HepG2 (cell line): ENCODE measurements around the gene RHAG. TPM values are rescaled to one million over a fixed set of nuclear protein-coding genes. Genes with fewer than 3 reads are reported as not detected.

ENCODE experiments used
- ATAC-seq: fragments of 200-7000 bp; cut with Tn5 transposase; 3 replicates; pipeline ENCODE4 v1.9.1; 2020; ENCODE audit warnings: mild to moderate bottlenecking, moderate library complexity
- BruUV-seq: library from RNA; stranded (reverse); fragments of 400-500 nt; replicated peaks from 2 replicates; lab custom pipeline; 2021; lab: Mats Ljungman, UMichigan
- CTCF ChIA-PET: fragments of 300-600 bp; formaldehyde crosslinking; extraction: SDS; loops from one replicate; lab custom pipeline; 2021; ENCODE audit warnings: low total read pairs, inconsistent platforms, low intra/inter-chr PET ratio; lab: Yijun Ruan, JAX
- POLR2A ChIA-PET: fragments of 350-600 bp; sonication (Branson Sonifier 250); formaldehyde crosslinking; loops from one replicate; lab custom pipeline; 2020; ENCODE audit warnings: antibody characterized with exemption, inconsistent platforms; lab: Yijun Ruan, JAX
- DNase-seq: peaks from one replicate; pipeline ENCODE4 v3.0.0-alpha.2; 2015; ENCODE audit warnings: low spot score
- FAIRE-seq: peaks from 3 replicates; lab custom pipeline; 2011; peaks lifted over from hg19 to GRCh38; lab: Jason Lieb, UNC
- H2AFZ ChIP-seq: one replicate; pipeline ENCODE4 v1.6.1; 2011; ENCODE audit warnings: low read length, inconsistent platforms
- H3K27ac ChIP-seq: fragments of 300-600 bp; 3 replicates; pipeline ENCODE4 v1.8.0; 2011; ENCODE audit warnings: mixed run types, mild to moderate bottlenecking, mixed read lengths, low read length, inconsistent platforms; ENCODE audit not compliant: insufficient read depth; ENCODE audit errors: extremely low read length
- H3K27me3 ChIP-seq, 2 experiments: fragments of 200-600 bp in 1 of 2; 2 replicates in 1 of 2; 3 replicates in 1 of 2; pipeline versions ENCODE4 v1.6.0 to v1.8.0; 2011; ENCODE audit warnings: low read length in 2 of 2, mild to moderate bottlenecking in 2 of 2, moderate library complexity in 2 of 2, inconsistent platforms in 1 of 2; ENCODE audit not compliant: insufficient read depth in 2 of 2, control insufficient read depth in 1 of 2
- H3K36me3 ChIP-seq, 2 experiments: fragments of 200-600 bp in 1 of 2; replicated peaks in 1 of 2; 2 replicates in 1 of 2; 3 replicates in 1 of 2; pipeline versions ENCODE4 v1.5.1 to v1.8.0; 2011; ENCODE audit warnings: low read length in 2 of 2, inconsistent platforms in 1 of 2; ENCODE audit not compliant: insufficient read depth in 2 of 2, control insufficient read depth in 1 of 2
- H3K4me1 ChIP-seq: 2 replicates; pipeline ENCODE4 v1.5.1; 2012; ENCODE audit warnings: low read length, inconsistent platforms; ENCODE audit not compliant: insufficient read depth
- H3K4me2 ChIP-seq: 2 replicates; pipeline ENCODE4 v1.6.0; 2011; ENCODE audit warnings: low read depth, low read length, inconsistent platforms
- H3K4me3 ChIP-seq, 3 experiments: fragments of 200-600 bp in 1 of 3; sonication (generic), shearing (Covaris generic) in 1 of 3; replicated peaks in 1 of 3; 2 replicates each; pipeline ENCODE4 v1.5.1; 2011 to 2016; ENCODE audit warnings: low read length in 3 of 3, inconsistent platforms in 2 of 3, low read depth in 2 of 3, mild to moderate bottlenecking in 2 of 3, control low read depth in 1 of 3, mixed read lengths in 1 of 3; ENCODE audit not compliant: insufficient read depth in 1 of 3
- H3K79me2 ChIP-seq: one replicate; pipeline ENCODE4 v1.6.1; 2011; ENCODE audit warnings: low read length, inconsistent platforms; ENCODE audit not compliant: insufficient read depth
- H3K9ac ChIP-seq: 2 replicates; pipeline ENCODE4 v1.6.0; 2011; ENCODE audit warnings: mild to moderate bottlenecking, low read depth, low read length, inconsistent platforms; ENCODE audit not compliant: insufficient read depth
- H3K9me3 ChIP-seq: 2 replicates; pipeline ENCODE4 v1.5.1; 2012; ENCODE audit warnings: mild to moderate bottlenecking, low read length
- H4K20me1 ChIP-seq: 2 replicates; pipeline ENCODE4 v1.6.0; 2011; ENCODE audit warnings: inconsistent platforms, mild to moderate bottlenecking, low read length, moderate library complexity; ENCODE audit not compliant: insufficient read depth
- CCDC6 ChIP-seq: sonication (generic); formaldehyde crosslinking; IDR thresholded peaks from 2 replicates; pipeline ENCODE4 v1.8.1; 2022; ENCODE audit warnings: mild to moderate bottlenecking, missing genetic modification reagents, moderate library complexity
- DZIP1 ChIP-seq: sonication (generic); formaldehyde crosslinking; IDR thresholded peaks from 2 replicates; pipeline ENCODE4 v1.5.0; 2020; ENCODE audit warnings: mild to moderate bottlenecking, missing genetic modification reagents
- FLYWCH1 ChIP-seq: sonication (generic); formaldehyde crosslinking; IDR thresholded peaks from 2 replicates; pipeline ENCODE4 v1.8.1; 2023; ENCODE audit warnings: mild to moderate bottlenecking, missing genetic modification reagents
- MAZ ChIP-seq, 2 experiments: sonication (generic) in 1 of 2; formaldehyde crosslinking in 1 of 2; IDR thresholded peaks; 2 replicates each; pipeline versions ENCODE4 v1.5.0 to v1.6.1; 2012 to 2020; ENCODE audit warnings: low read depth in 2 of 2, mild to moderate bottlenecking in 2 of 2, borderline replicate concordance in 1 of 2, improper control_type of control experiment in 1 of 2, low read length in 1 of 2, missing genetic modification reagents in 1 of 2, moderate library complexity in 1 of 2
- PAWR ChIP-seq: sonication (generic); formaldehyde crosslinking; IDR thresholded peaks from 2 replicates; pipeline ENCODE4 v1.4.0; 2020; ENCODE audit warnings: missing genetic modification reagents, mild to moderate bottlenecking, borderline replicate concordance
- PCBP2 ChIP-seq: fragments of 200-400 bp; formaldehyde crosslinking; optimal IDR thresholded peaks from 2 replicates; pipeline ENCODE3; 2018; ENCODE audit warnings: low read length, low read depth; ENCODE audit not compliant: poor library complexity, severe bottlenecking
- POLR2G ChIP-seq: fragments of 200-400 bp; formaldehyde crosslinking; IDR thresholded peaks from 2 replicates; pipeline ENCODE4 v1.6.1; 2018; ENCODE audit warnings: mild to moderate bottlenecking, low read depth, low read length, moderate library complexity
- PRMT3 ChIP-seq: sonication (generic); formaldehyde crosslinking; IDR thresholded peaks from 2 replicates; pipeline ENCODE4 v1.8.1; 2022; ENCODE audit warnings: low read depth, mild to moderate bottlenecking, moderate library complexity, missing genetic modification reagents, borderline replicate concordance
- TFDP1 ChIP-seq: IDR thresholded peaks from 2 replicates; pipeline ENCODE4 v1.6.1; 2016; ENCODE audit warnings: missing compliant biosample characterization, missing genetic modification reagents, borderline replicate concordance
- ZFP36L2 ChIP-seq: sonication (generic); formaldehyde crosslinking; IDR thresholded peaks from 2 replicates; pipeline ENCODE4 v1.4.0; 2020; ENCODE audit warnings: missing genetic modification reagents
- ZFX ChIP-seq: sonication (generic); formaldehyde crosslinking; IDR thresholded peaks from 2 replicates; pipeline ENCODE4 v1.4.0; 2020; ENCODE audit warnings: mild to moderate bottlenecking, low read depth, missing genetic modification reagents, moderate library complexity
- ZNF549 ChIP-seq: sonication (generic); formaldehyde crosslinking; IDR thresholded peaks from 2 replicates; pipeline ENCODE4 v1.5.0; 2020; ENCODE audit warnings: missing genetic modification reagents
- ZNF646 ChIP-seq: sonication (generic); formaldehyde crosslinking; IDR thresholded peaks from 2 replicates; pipeline ENCODE4 v1.9.0; 2021; ENCODE audit warnings: mild to moderate bottlenecking, missing genetic modification reagents
- in situ Hi-C: cut with HindIII; loops from 2 replicates; pipeline ENCODE4 v1.10.0; 2017; ENCODE audit warnings: low pct_unique_long_range_greater_than_20kb; ENCODE audit not compliant: extremely low pct_ligation_motif_present
- intact Hi-C: fragments of 100-400 bp; cut with micrococcal nuclease; formaldehyde crosslinking; loops from one replicate; pipeline ENCODE4 v1.10.0; 2022; ENCODE audit not compliant: unreplicated experiment
- polyA plus RNA-seq, 8 experiments: library from polyadenylated mRNA; depleted of rRNA in 3 of 8; stranded (reverse) in 7 of 8; unstranded in 1 of 8; fragments of >200 nt; fragmentation: Illumina TruSeq in 4 of 8; extraction: Trizol in 4 of 8; gene quantifications; 2 replicates each; pipeline versions ENCODE4 v1.2.1 to v1.2.3, GENCODE V29; 2011 to 2016; ENCODE audit warnings: low read depth in 4 of 8, missing spikeins in 1 of 8, mixed read lengths in 1 of 8; ENCODE audit not compliant: insufficient read depth in 1 of 8
- total RNA-seq, 5 experiments: library from RNA; depleted of rRNA; stranded (reverse); fragments of >200 nt; fragmentation: Illumina TruSeq; extraction: Trizol; gene quantifications; 2 replicates each; pipeline ENCODE4 v1.2.3, GENCODE V29; 2016; ENCODE audit warnings: low read depth in 1 of 5

RHAG gene
- total and polyA plus RNA-seq, 2 of the 13 experiments (the other 11 are each of a cell fraction or from before 2014, with no cell fraction given) = not detected

- BruUV-seq = no TSS peak
- ChIA-PET CTCF (no interaction called here), POLR2A (no interaction called here)
- DNase-seq (no peak), ATAC-seq (no peak), FAIRE-seq (no peak)
- H3K79me2 ChIP-seq = no peaks in the 10 kb centered on the region
- H3K4me3 ChIP-seq = no peak overlapping the region
- H2AFZ ChIP-seq = no peak overlapping the region
- no peaks in the 10 kb centered on the region for H3K27me3 ChIP-seq
- H3K36me3 ChIP-seq = no peaks in the 10 kb centered on the region
- no peak overlapping the region for H3K4me2 ChIP-seq
- H3K9me3 ChIP-seq = no peaks in the 10 kb centered on the region
- no peak overlapping the region for H3K9ac ChIP-seq
- peaks cover 15% of the 10 kb centered on the region for H3K4me1 ChIP-seq
- in situ Hi-C loops = no loop called here
- no peak overlapping the region for H3K27ac ChIP-seq
- H4K20me1 ChIP-seq = no peaks in the 10 kb centered on the region
- intact Hi-C loops = no loop called here
- TF ChIP-seq PAWR (CRISPR knock-in tag) (no peak), CCDC6 (CRISPR knock-in tag) (no peak), ZNF646 (CRISPR knock-in tag) (no peak), ZFX (CRISPR knock-in tag) (no peak), POLR2G (no peak), ZFP36L2 (CRISPR knock-in tag) (no peak), PRMT3 (CRISPR knock-in tag) (no peak), TFDP1 (CRISPR knock-in tag) (no peak), ZNF549 (CRISPR knock-in tag) (no peak), PCBP2 (no peak), FLYWCH1 (CRISPR knock-in tag) (no peak), MAZ (IDR thresholded peaks at IDR 0.05; ENCODE audit: borderline replicate concordance, low read depth, low read length) (no peak), MAZ (CRISPR knock-in tag; IDR thresholded peaks at IDR 0.05; ENCODE audit: low read depth) (no peak), DZIP1 (CRISPR knock-in tag) (no peak)
Measured at GRCh38 chr6:49635480-49635879, 1.2 kb downstream of the RHAG start.
